GM18519 (cell line): Measurements from ENCODE around the gene CXorf49B.

Experiments used
- ATAC-seq: cut with Tn5 transposase; IDR thresholded peaks from one replicate; pipeline ENCODE4 v1.9.1; 2021; ENCODE audit warnings: mild to moderate bottlenecking, moderate library complexity; ENCODE audit not compliant: unreplicated experiment, low FRiP score

Gene CXorf49B

GRCh38 chrX:71815121-71815905, 52.2 kb downstream of the CXorf49B start:
- no peak for ATAC-seq

GRCh38 chrX:71815906-71816156, 52.7 kb downstream of the CXorf49B start:
- no peak for ATAC-seq
